Activated CD4-positive, CD25-positive, alpha-beta regulatory T cell treated with anti-CD3 and anti-CD28 coated beads, Interleukin-2, amount 50 U/mL, for 72 hours (primary cell): ENCODE data around the gene ZNF415.
"Not testable (repeated sequence)": the region's sequence is repeated elsewhere in the genome, so short reads cannot be mapped to it uniquely, and the experiment has no call there.

Source experiments
- DNase-seq: peaks from one replicate; pipeline ENCODE4 v3.0.0; 2021

The ZNF415 gene

DNA sequence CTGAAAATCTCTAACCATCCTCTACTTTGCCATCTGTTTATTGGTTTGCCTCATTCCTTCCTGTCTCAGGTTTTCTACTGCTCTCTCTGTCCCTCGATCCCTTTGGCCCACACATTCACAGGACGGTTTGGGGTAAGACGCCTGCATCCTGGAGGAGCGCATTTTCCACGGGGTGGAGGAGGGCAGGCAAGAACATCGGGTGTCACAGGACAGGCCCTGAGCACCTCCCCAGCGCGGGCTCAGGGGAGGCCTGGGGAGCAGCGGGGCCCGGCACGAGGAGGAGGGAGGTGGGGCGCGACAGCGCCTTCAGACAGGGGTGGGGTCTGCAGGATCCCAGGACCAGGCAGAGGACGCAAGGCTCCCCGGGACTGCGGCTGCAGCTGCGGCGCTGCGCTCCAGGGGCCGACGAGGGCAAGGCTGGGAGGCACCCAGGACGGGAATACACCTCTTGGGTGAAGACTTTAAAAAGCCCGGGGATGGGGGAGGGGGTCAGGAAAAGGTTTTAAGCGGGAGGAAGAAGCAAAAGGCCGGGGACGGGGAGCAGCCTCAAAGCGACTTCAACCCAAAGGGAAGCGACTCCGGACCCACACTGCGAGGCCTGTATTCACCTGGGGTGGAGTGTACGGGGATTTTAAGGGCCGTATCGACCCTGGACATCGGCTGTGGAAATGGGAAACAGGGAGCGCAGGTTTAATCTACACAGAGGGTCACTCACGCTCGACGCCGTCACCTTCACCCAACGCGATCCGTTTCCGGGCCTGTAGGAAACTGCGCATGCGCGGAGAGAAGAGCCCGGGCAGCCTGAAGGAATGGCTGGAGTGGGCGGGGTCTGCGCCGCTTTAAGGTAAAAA, at the start of gene ZNF415:
TSS of gene ZNF415 (minus strand) at position 770 of the 851 bp plus-strand sequence. CDS start 10,234 bp downstream, outside the sequence.
- peak; percentile 70 for DNase-seq

DNA sequence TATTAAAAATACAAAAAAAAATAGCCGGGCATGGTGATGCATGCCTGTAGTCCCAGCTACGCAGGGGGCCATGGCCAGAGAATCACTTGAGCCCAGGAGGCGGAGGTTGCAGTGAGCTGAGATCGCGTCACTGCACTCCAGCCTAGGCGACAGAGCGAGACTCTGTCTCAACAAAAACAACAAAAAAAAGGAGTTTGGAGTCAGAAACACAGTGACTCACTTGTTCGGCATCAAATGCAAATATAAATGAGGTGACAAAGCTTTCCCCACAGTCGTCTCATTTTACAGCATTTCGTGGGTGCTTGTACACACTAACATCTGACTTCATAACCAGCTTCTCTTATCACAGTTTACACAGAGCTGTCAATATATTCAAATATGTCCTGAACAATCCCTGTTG, 49.5 kb upstream of the ZNF415 start:
- no peak for DNase-seq

GRCh38 chr19:53177986-53178385, 45.3 kb upstream of the ZNF415 start:
- DNase-seq, result no peak

- DNase-seq, result no peak
These were observed 40.2 kb upstream of the ZNF415 start for GRCh38 chr19:53172889-53173288.

- no peak for DNase-seq
These were observed 33.0 kb upstream of the ZNF415 start for GRCh38 chr19:53165691-53166091.

DNA sequence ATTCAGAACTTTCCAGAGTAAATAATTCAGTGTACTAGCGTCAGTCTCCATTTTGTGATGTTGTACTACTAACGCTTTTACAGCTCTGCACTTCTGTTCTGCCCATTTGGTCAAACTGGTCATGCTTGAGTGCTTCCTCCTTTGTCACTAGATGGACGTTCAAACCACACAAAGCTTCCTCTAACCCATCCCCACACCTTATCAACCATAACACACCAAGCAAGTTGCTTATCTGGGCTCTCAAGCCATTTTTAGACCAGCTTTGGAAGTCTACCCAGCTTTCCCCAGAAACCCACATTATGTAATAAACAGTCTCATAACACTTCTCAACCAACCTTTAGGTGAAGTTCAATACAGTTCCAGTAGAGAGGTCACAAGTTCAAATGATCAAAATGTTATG, 28.4 kb upstream of the ZNF415 start:
- DNase-seq, result no peak

DNA sequence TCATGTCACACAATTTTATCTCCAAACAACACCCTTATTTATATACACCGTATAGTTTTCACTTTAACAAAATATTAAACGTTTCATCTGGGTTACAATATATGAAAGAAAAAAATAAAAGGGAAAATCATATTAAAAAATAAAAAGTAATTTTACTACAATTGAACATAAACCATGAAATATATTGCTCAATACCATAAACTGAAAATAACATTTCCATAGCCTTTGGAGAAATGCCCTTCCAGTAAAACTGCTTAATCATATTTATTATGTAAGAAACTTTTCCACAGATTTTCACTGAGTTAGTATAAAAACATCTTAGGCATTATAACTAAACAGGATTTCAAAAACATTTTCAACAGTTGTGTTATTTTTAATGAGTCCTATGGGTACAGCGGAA, 27.6 kb upstream of the ZNF415 start:
- DNase-seq, result no peak

GRCh38 chr19:53158119-53158656, 25.5 kb upstream of the ZNF415 start:
- peak; percentile 52 for DNase-seq

DNA sequence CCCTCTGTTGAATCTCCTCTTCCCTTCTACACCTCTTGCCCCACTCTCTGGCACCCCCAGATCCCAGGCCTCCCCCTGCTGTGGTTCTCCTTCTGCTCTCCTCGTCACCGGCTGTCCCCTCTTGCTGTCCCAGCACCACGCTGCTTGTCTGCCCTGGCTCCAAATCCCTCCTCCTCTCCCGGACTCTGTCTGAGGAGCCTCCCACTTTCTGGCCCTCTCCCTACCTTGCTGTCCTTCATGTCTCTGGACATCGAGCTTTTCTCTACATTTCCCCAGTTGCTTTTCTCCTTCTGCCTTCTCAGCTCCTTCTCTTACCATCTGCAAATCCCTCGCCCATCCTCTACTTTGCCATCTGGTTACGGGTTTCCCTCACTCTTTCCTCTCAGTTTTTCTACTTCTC, 24.9 kb upstream of the ZNF415 start:
- DNase-seq, result no peak

- DNase-seq, result no peak
These were observed 24.1 kb upstream of the ZNF415 start for GRCh38 chr19:53156850-53157249.

- DNase-seq, result no peak
These were observed 14.9 kb upstream of the ZNF415 start for GRCh38 chr19:53147645-53148044.

- no peak for DNase-seq
These were observed 7.6 kb upstream of the ZNF415 start for GRCh38 chr19:53140351-53140750.

DNA sequence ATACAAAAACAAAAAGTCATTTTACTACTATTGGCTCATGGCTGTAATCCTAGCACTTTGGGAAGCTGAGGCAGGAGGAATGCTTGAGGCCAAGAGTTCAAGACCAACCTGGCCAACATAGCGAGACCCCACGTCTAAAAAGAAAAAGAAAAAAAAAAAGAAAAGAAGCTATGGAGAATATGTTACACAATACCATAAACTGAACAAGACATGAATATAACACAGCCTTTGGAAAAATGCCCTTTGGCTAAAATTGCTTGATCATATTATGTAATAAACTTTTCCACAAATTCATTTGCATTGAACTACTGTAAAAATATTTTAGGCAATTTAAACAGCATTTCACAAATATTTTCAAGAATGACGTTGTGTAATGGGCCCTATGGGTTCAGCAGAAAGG, 3.7 kb upstream of the ZNF415 start:
- DNase-seq, result no peak

- no peak for DNase-seq
These were observed 983 bp downstream of the ZNF415 start for GRCh38 chr19:53131727-53132126.

DNA sequence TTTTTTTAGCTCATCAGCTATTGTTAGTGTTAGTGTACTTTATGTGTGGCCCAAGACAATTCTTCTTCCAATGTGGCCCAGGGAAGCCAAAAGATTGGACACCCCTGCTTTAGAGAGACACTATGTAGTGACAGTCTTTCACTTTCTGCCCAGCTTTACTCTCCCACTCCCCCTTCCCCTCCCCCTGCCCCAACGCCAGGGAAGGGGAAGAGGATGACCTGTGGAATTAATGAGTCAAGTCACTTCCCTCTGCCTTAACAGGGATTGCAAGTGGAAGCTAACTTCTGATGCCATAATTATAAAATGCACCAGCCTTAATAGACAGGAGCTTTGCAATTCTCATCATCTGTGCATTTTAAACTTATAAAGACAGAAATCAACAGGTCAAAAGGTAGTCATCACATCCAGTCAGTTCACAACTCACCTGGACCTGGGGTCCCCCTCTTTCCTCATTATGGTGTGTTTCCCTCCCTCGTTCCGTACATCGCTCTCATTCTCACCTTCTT, 1.6 kb downstream of the ZNF415 start:
- DNase-seq, result no peak

DNA sequence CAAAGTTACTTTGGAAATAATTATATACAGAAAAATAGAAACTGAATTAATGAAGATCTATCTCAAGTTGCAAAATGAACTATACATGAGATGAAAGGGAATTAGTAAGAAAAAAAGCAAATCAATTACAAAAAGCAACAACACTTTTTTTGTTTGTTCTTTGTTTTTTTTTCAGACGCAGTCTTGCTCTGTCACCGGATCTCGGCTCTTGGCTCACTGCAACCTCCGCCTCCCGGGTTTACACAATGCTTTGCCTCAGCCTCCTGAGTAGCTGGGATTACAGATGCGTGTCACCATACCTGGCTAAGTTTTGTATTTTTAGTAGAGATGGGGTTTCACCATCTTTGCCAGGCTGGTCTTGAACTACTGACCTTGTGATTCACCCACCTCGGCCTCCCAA, 2.2 kb downstream of the ZNF415 start:
- no peak for DNase-seq

DNA sequence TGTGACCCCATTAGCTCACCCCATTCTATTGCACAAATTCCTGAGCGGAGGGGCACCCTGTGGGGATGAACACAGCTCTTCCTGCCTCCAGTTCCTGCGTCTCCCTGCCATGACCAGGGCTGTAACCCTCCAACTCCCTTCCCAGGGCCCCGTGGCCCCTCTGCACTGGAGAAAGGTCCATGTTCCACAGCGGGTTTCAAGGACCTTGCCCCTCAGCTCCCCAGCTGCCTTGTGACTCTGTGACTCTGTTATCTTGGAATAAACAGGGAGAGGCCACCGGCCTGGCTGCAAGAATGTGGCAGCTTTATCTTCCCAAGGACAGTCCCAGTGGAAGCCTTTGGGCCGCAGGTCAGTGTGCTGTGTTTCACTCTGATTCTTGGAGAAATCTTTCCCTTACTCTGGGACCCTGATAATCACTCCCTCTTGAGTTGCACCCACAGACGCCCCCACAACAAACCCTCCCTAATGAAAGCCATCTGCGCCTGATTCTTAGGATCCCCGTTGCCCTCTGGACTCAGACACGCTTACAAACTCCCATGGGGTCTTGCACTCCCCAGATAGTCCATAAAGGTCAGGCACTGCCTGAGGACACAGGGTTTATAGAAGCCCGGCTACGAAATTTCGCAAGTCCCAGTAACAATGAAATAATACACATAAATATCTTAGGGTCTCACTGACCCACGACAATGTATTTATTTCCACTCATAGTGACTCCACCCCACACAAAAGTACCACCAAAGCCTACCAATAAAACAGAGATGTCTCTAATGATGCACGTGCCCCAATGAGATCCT, 5.8 kb downstream of the ZNF415 start:
- not testable (repeated sequence) for DNase-seq

GRCh38 chr19:53123400-53123799, 9.3 kb downstream of the ZNF415 start:
- no peak for DNase-seq

GRCh38 chr19:53112286-53112685, 20.4 kb downstream of the ZNF415 start:
- no peak for DNase-seq

- no peak for DNase-seq
These were observed 23.2 kb downstream of the ZNF415 start for GRCh38 chr19:53109527-53109926.

DNA sequence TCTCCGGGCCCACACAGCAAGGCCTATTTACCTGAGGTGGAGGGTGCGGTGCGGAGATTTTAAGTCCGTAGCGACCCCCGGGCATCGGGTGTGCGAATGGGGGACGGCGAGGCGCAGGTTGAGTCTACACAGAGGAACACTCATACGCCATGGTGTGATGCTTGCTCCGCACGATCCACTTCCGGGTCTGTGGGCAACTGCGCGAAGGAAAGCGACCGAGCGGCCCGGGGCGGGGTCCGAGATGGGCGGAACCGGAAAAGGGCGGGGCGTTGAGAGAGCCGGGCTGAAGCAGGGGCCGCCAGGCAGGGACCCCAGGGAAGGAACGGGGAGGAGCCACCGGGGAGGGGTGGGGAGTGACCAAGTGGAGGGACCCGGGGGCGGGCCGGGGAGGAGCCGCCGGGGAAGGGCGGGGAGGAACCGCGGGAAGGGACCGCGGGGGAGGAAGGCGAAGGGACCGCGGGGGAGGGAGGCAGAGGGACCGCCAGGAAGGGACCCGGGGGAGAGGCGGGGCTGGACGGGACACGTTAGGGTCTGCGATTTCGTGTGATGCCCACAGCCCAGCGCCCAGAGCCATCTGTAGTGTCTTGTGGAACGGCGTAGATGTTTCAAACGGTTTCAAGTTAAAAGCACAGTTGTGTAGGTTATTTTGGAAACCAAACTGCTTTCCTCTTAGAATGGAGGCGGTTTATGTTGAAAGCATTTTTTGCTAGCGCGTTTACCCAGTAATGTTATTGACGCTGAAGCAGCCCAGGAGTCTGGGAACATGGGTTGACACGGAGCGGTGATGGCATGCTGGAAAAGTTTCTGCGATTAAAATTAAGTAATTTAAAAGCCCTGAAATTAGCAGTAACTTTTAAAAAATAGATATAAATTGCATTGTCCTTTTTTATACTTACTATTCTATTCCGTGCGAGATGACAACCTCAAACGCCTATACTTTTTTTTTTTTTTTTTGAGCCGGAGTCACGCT, 29.2 kb downstream of the ZNF415 start, which contains the start of gene ZNF160:
TSS of gene ZNF160 (minus strand) at position 189 of the 970 bp plus-strand sequence. CDS start 17,146 bp downstream, outside the sequence.
- peak; percentile 99 for DNase-seq

- peak; percentile 51 for DNase-seq
These were observed 29.9 kb downstream of the ZNF415 start for GRCh38 chr19:53102756-53103233.
